ENCODE results near the gene GIPC1. TPM values are rescaled to one million over a fixed set of nuclear protein-coding genes. Genes with fewer than 3 reads are reported as not detected.

Gene GIPC1
- total RNA-seq, 1 donor from 2014 or later, result 81.0 TPM

DNA sequence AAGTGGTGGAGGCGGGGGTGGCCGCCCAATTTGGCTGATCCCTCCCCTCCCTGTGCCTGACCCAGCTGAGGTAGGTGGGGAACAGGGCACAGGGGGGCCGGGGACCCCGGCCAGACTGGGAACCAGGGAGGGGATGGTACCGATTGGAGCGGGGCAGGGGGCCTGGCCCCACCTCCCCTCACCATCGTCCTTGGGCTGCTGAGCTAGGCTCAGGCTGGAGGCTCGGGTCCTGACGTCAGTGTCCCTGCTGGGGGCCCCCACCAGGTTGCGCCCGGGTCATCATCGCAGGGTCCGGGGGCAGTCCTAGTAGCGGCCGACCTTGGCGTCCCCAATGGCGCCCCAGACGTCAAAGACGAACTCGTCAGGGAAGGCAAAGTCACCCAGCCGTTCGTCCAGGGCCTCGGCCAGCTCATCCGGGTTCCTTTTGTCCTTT lies 17.8 kb downstream of the GIPC1 start:
- Histone ChIP-seq H3K27me3 (no peaks in the 10 kb centered on the region), H3K9me3 (no peaks in the 10 kb centered on the region), H3K4me1 (peaks cover 36% of the 10 kb centered on the region), H3K27ac (no peak overlapping the region), H3K4me3 (no peak overlapping the region), H3K36me3 (peaks cover 0 to 44% of the 10 kb centered on the region in 2 donors)
- intact Hi-C loops (cut with DNase I), result loop anchor here (10.0 kb wide), 2 partner anchors 113 to 333 kb away; no protein-coding TSS in a partner anchor
- no peak for TF ChIP-seq POLR2A (IDR thresholded peaks at IDR 0.05)
- TF ChIP-seq, protein P1, sequence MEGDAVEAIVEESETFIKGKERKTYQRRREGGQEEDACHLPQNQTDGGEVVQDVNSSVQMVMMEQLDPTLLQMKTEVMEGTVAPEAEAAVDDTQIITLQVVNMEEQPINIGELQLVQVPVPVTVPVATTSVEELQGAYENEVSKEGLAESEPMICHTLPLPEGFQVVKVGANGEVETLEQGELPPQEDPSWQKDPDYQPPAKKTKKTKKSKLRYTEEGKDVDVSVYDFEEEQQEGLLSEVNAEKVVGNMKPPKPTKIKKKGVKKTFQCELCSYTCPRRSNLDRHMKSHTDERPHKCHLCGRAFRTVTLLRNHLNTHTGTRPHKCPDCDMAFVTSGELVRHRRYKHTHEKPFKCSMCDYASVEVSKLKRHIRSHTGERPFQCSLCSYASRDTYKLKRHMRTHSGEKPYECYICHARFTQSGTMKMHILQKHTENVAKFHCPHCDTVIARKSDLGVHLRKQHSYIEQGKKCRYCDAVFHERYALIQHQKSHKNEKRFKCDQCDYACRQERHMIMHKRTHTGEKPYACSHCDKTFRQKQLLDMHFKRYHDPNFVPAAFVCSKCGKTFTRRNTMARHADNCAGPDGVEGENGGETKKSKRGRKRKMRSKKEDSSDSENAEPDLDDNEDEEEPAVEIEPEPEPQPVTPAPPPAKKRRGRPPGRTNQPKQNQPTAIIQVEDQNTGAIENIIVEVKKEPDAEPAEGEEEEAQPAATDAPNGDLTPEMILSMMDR (IDR thresholded peaks at IDR 0.05), result no peak
- TF ChIP-seq POLR2AphosphoS5 (IDR thresholded peaks at IDR 0.05; ENCODE audit: insufficient read depth in 1 of 2, low read depth in 1 of 2), result no peak
- DNase-seq (ENCODE audit: extremely low spot score in 2 of 2), result no peak

DNA sequence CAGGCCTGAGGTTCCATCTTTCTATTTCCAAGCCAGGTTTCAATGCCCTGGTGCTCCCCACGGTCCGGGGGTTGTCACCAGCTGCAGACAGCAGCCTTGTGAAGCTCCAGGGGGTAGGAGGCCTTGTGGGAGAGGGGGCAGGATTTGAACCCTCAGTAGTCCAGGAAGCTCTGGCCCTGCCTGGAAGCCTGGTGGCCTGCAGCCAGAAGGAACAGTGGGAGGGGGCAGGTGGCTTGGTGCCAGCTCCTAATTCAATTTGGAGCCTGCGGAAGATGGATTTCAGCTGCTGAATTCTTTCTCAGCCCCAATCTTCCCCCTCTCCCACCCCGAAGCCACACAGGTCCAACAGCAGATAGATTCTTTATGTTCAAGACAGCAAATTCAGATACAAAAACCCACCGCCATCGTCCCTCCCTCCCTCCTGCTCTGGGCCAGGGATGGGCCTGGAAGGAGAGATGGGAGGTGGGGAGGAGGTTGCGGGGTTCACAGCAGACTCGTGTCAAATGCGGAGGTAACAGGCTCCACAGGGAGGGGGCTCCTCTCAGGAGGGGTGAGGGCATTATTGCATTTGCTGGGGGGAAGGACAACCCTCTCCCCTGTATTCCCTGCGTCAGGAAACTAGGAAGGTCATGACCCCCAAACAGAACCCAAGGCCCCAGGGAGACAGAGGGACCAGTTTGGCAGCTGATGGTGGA lies 18.4 kb downstream of the GIPC1 start:
- Histone ChIP-seq H3K9me3 (no peaks in the 10 kb centered on the region), H3K4me1 (peaks cover 41% of the 10 kb centered on the region), H3K27me3 (no peaks in the 10 kb centered on the region), H3K27ac (peak overlapping the region; percentile 34), H3K36me3 (peaks cover 0 to 39% of the 10 kb centered on the region in 2 donors), H3K4me3 (no peak overlapping the region)
- intact Hi-C loops (cut with DNase I), result loop anchor here (10.0 kb wide), 2 partner anchors 113 to 333 kb away; no protein-coding TSS in a partner anchor
- no peak for DNase-seq (ENCODE audit: extremely low spot score in 2 of 2)
- TF ChIP-seq POLR2A (IDR thresholded peaks at IDR 0.05) (no peak), POLR2AphosphoS5 (IDR thresholded peaks at IDR 0.05; ENCODE audit: insufficient read depth in 1 of 2, low read depth in 1 of 2) (no peak)
- TF ChIP-seq, protein P1 (IDR thresholded peaks at IDR 0.05), result no peak

DNA sequence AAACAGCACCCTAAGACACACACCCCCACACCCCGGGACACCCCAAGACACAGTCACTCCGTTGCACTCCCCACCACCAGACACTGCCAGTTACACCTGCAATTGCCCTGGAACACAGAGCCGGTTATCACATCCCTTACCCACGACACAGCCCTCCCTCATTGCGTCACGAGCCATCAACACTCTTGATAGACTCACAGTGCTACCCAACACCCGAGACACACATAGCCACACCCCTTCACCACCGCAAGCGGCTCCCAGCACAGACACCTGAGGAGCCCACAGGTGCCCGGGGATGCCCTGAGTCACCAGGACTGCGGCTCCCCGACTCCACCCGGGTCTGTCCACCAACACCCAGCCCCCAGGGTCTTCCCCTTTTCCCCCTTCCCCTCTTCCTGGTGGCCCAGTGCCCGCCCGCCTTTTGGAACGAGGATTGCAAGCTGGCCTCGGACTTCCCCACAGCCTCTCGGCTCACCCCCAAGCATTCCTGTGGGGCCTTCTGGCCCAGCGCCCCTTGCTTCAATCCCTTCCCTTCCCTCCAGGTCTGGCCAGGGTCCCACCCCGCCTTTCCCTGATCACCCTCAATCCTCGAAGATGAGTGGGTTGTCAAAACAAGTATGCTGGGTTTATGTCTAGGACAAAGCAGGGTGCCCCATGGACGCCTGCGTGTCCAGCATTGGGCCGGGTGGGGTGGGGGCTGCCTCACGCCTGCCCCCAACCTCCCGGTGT lies 19.1 kb downstream of the GIPC1 start:
- no peak overlapping the region for H3K4me3 ChIP-seq
- H3K36me3 ChIP-seq, result peaks cover 0 to 35% of the 10 kb centered on the region in 2 donors
- DNase-seq (ENCODE audit: extremely low spot score in 2 of 2), result no peak
- H3K27ac ChIP-seq, result peak overlapping the region; percentile 34
- peaks cover 49% of the 10 kb centered on the region for H3K4me1 ChIP-seq
- TF ChIP-seq POLR2AphosphoS5 (IDR thresholded peaks at IDR 0.05; ENCODE audit: insufficient read depth in 1 of 2, low read depth in 1 of 2) (no peak), POLR2A (IDR thresholded peaks at IDR 0.05) (no peak)
- TF ChIP-seq, protein P1 (IDR thresholded peaks at IDR 0.05), result no peak
- intact Hi-C loops (cut with DNase I), result loop anchor here (10.0 kb wide), 2 partner anchors 112 to 332 kb away; no protein-coding TSS in a partner anchor
- no peaks in the 10 kb centered on the region for H3K9me3 ChIP-seq
- H3K27me3 ChIP-seq, result no peaks in the 10 kb centered on the region

DNA sequence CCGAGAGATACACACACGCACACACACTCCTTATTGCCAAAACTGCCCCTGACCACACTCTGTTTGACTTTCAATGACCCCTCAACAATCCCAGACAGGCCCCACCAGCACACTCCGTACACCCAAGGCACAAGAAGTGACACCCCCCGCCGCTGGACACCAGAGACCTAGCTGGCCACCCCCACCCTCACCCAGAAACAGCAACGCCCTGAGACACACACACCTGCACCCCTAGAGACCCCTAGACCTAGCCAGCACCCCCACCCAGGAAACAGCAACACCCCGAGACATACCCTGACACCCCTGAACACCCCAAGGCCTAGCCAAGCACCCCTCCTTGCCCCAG lies 19.6 kb downstream of the GIPC1 start:
- no peak for DNase-seq (ENCODE audit: extremely low spot score in 2 of 2)
- no peak overlapping the region for H3K27ac ChIP-seq

More for the DNA sequence above, 19.6 kb downstream of the GIPC1 start:
- Histone ChIP-seq H3K36me3 (peaks cover 0 to 35% of the 10 kb centered on the region in 2 donors), H3K9me3 (no peaks in the 10 kb centered on the region), H3K4me3 (no peak overlapping the region), H3K4me1 (peaks cover 51% of the 10 kb centered on the region), H3K27me3 (no peaks in the 10 kb centered on the region)
- intact Hi-C loops (cut with DNase I), result loop anchor here (10.0 kb wide), 2 partner anchors 111 to 331 kb away; no protein-coding TSS in a partner anchor
- TF ChIP-seq, protein P1 (IDR thresholded peaks at IDR 0.05), result no peak
- TF ChIP-seq POLR2A (IDR thresholded peaks at IDR 0.05), result no peak
- no peak for TF ChIP-seq POLR2AphosphoS5 (IDR thresholded peaks at IDR 0.05; ENCODE audit: insufficient read depth in 1 of 2, low read depth in 1 of 2)

Measured in vagina (tissue), 2 donors.